ENCODE results near the gene GPANK1.

Gene GPANK1

GRCh38 chr6:31658983-31659648 is 5.7 kb downstream of the GPANK1 start:
- peak overlapping the region; percentile 87 for H3K4me3 ChIP-seq (ENCODE audit: low read depth, low read length)
- TF ChIP-seq, protein P1, sequence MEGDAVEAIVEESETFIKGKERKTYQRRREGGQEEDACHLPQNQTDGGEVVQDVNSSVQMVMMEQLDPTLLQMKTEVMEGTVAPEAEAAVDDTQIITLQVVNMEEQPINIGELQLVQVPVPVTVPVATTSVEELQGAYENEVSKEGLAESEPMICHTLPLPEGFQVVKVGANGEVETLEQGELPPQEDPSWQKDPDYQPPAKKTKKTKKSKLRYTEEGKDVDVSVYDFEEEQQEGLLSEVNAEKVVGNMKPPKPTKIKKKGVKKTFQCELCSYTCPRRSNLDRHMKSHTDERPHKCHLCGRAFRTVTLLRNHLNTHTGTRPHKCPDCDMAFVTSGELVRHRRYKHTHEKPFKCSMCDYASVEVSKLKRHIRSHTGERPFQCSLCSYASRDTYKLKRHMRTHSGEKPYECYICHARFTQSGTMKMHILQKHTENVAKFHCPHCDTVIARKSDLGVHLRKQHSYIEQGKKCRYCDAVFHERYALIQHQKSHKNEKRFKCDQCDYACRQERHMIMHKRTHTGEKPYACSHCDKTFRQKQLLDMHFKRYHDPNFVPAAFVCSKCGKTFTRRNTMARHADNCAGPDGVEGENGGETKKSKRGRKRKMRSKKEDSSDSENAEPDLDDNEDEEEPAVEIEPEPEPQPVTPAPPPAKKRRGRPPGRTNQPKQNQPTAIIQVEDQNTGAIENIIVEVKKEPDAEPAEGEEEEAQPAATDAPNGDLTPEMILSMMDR (IDR thresholded peaks at IDR 0.05; ENCODE audit: low read depth, low read length, missing control alignments), result no peak
- DNase-seq (ENCODE audit: low read depth), result no peak
- in situ Hi-C loops (cut with HindIII; ENCODE audit: low sequenced_read_pairs), result no loop called here

- in situ Hi-C loops (cut with HindIII; ENCODE audit: low sequenced_read_pairs), result no loop called here
- TF ChIP-seq, protein P1 (IDR thresholded peaks at IDR 0.05; ENCODE audit: low read depth, low read length, missing control alignments), result no peak
- DNase-seq (ENCODE audit: low read depth), result no peak
- H3K4me3 ChIP-seq (ENCODE audit: low read depth, low read length), result no peak overlapping the region
Observed at GRCh38 chr6:31658158-31658688, 6.6 kb downstream of the GPANK1 start.

GRCh38 chr6:31657406-31658157 is 7.2 kb downstream of the GPANK1 start:
- no peak overlapping the region for H3K4me3 ChIP-seq (ENCODE audit: low read depth, low read length)
- in situ Hi-C loops (cut with HindIII; ENCODE audit: low sequenced_read_pairs), result no loop called here
- DNase-seq (ENCODE audit: low read depth), result no peak
- TF ChIP-seq, protein P1 (IDR thresholded peaks at IDR 0.05; ENCODE audit: low read depth, low read length, missing control alignments), result no peak

DNA sequence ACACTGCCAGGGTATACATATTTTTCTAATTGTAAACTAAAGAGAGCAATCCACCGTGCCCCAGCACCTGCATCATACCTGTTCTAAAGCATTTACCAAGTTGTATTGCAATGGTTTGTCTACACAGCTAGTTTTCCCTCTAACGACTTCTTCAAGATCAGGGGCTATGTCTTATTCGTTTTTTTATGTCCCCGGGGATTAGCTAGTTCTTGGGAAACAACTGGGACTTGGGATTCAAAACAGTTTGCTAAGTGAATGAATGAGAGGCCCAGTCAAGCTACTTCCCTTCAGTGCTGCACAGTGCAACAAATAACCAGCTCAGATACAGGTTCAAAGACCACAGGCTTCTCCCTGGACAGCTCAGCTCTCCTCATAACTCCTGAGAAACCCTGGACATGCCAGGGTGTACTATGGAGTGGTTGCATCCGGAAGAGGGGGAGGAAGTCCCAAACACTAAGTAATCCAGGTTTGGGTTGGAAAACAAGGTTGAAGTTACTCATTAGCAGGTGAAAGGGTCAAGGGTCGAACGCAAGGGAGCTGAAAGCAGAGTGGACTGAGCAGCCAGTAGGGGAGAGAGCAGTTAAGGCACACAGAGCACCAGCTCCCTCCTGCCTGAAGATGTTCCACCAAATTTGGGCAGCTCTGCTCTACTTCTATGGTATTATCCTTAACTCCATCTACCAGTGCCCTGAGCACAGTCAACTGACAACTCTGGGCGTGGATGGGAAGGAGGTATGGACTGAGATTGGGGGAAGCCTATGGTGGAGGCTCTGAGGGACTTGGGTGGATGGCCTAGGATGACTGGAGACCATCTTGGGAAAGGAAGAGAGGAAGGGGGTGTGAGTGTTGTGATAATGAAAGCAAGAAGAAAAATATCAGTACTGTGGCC is 9.2 kb downstream of the GPANK1 start, which contains the start of gene APOM:
TSS of gene APOM (plus strand) at position 546 of the 889 bp plus-strand sequence. CDS start at position 619, 73 bp downstream.
- in situ Hi-C loops (cut with HindIII; ENCODE audit: low sequenced_read_pairs), result no loop called here
- DNase-seq (ENCODE audit: low read depth), result no peak

GRCh38 chr6:31654574-31655348 is 10.0 kb downstream of the GPANK1 start:
- no peak overlapping the region for H3K4me3 ChIP-seq (ENCODE audit: low read depth, low read length)
- in situ Hi-C loops (cut with HindIII; ENCODE audit: low sequenced_read_pairs), result no loop called here
- no peak for DNase-seq (ENCODE audit: low read depth)
- TF ChIP-seq, protein P1 (IDR thresholded peaks at IDR 0.05; ENCODE audit: low read depth, low read length, missing control alignments), result no peak

More for the DNA sequence above, 9.2 kb downstream of the GPANK1 start, which contains the start of gene APOM:
- no peak within 1 kb of the TSS for H3K4me3 ChIP-seq (ENCODE audit: low read depth, low read length)
- TF ChIP-seq, protein P1 (IDR thresholded peaks at IDR 0.05; ENCODE audit: low read depth, low read length, missing control alignments), result no peak

All from astrocyte of the cerebellum (primary cell).